Right lobe of liver (tissue), 4 donors: ENCODE results near the gene SETD5.

Experiments used
- POLR2A ChIP-seq: fragments of 450-650 bp; IDR thresholded peaks from one replicate; pipeline ENCODE4 v1.6.1; 2017; ENCODE audit warnings: antibody characterized with exemption, mild to moderate bottlenecking
- TF ChIP-seq, protein P1 (sequence below), 4 donors: fragments of 200-600 bp in 3 of 4; fragments of 450-650 bp in 1 of 4; IDR thresholded peaks; one replicate each; pipeline versions ENCODE4 v1.5.1 to v1.8.0; 2016 to 2022; ENCODE audit warnings: antibody characterized with exemption in 4 of 4, mild to moderate bottlenecking in 2 of 4
- donor health status: DM: no; HTN: no; CAD: no.
- donor health status: DM: no; HTN: no; CAD: no.
- donor health status: DM: no; HTN: yes; CAD: no.

DNA sequence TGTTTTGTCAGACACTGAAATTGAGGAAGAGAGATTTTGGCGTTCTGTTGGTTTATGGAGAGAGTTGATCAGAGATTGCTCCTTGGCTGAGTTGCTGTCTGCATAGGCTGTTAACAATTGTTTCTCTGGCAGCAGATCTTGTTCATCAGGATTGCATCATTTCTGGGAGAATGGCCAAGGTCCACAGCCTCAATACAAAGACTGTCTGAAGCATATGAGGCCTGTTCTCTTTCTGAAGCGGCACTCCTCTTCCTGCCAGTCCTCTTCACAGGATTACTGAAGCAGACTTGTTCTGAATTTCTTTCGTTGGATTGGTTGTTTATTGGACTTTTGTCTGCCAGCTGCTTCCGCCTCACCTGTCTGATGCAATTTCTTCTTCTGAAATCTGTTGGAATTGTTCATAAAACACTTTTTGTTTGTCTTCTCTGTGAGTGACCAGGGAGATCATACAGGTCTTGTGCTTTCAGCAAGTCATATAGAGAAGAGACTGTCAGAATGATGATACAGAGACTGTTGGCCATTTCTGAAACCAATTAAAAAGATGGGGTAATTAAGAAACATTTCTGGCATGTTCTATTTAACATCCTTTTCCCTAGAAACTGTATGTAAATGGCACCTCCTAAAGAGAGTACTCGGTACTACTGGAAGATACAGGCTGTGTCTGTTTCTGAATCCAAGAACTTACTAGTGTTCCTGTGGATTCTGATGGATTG lies 25.5 kb downstream of the SETD5 start:
- TF ChIP-seq, protein P1, sequence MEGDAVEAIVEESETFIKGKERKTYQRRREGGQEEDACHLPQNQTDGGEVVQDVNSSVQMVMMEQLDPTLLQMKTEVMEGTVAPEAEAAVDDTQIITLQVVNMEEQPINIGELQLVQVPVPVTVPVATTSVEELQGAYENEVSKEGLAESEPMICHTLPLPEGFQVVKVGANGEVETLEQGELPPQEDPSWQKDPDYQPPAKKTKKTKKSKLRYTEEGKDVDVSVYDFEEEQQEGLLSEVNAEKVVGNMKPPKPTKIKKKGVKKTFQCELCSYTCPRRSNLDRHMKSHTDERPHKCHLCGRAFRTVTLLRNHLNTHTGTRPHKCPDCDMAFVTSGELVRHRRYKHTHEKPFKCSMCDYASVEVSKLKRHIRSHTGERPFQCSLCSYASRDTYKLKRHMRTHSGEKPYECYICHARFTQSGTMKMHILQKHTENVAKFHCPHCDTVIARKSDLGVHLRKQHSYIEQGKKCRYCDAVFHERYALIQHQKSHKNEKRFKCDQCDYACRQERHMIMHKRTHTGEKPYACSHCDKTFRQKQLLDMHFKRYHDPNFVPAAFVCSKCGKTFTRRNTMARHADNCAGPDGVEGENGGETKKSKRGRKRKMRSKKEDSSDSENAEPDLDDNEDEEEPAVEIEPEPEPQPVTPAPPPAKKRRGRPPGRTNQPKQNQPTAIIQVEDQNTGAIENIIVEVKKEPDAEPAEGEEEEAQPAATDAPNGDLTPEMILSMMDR (IDR thresholded peaks at IDR 0.05): peak; percentile 45 to 56 (median 48)
- peak; percentile 74 for TF ChIP-seq POLR2A
